HG03097 (cell line): ENCODE data around the gene RNU1-2.
"Not testable (repeated sequence)": the region's sequence is repeated elsewhere in the genome, so short reads cannot be mapped to it uniquely, and the experiment has no call there.

Experiments
- ATAC-seq: cut with Tn5 transposase; IDR thresholded peaks from one replicate; pipeline ENCODE4 v1.9.1; 2021; ENCODE audit not compliant: unreplicated experiment, low FRiP score

Gene RNU1-2

GRCh38 chr1:16906873-16907272 lies 11.1 kb downstream of the RNU1-2 start:
- ATAC-seq, result no peak

GRCh38 chr1:16907870-16908758 lies 12.3 kb downstream of the RNU1-2 start:
- no peak for ATAC-seq

GRCh38 chr1:16911851-16912721 lies 16.3 kb downstream of the RNU1-2 start:
- ATAC-seq, result not testable (repeated sequence)

GRCh38 chr1:16912742-16913141 lies 17.0 kb downstream of the RNU1-2 start:
- ATAC-seq, result not testable (repeated sequence)

- ATAC-seq, result no peak
Observed at GRCh38 chr1:16913181-16913832, 17.5 kb downstream of the RNU1-2 start.

GRCh38 chr1:16913833-16914662 lies 18.3 kb downstream of the RNU1-2 start:
- ATAC-seq, result peak; percentile 85

GRCh38 chr1:16914928-16915626 lies 19.3 kb downstream of the RNU1-2 start:
- ATAC-seq, result not testable (repeated sequence)

GRCh38 chr1:16915627-16915973 lies 19.8 kb downstream of the RNU1-2 start:
- no peak for ATAC-seq

- ATAC-seq, result not testable (repeated sequence)
Observed at GRCh38 chr1:16916036-16916880, 20.5 kb downstream of the RNU1-2 start.

- ATAC-seq, result no peak
Observed at GRCh38 chr1:16918371-16918770, 22.6 kb downstream of the RNU1-2 start.

GRCh38 chr1:16918936-16919665 lies 23.3 kb downstream of the RNU1-2 start:
- ATAC-seq, result not testable (repeated sequence)

GRCh38 chr1:16920951-16921350 lies 25.2 kb downstream of the RNU1-2 start:
- ATAC-seq, result no peak

- ATAC-seq, result no peak
Observed at GRCh38 chr1:16921391-16922185, 25.8 kb downstream of the RNU1-2 start, which contains the start of gene CROCC. CROCC (plus strand) TSS chr1:16921931; CDS start chr1:16922019, 88 bp downstream.

GRCh38 chr1:16922466-16922865 lies 26.7 kb downstream of the RNU1-2 start:
- no peak for ATAC-seq

GRCh38 chr1:16922885-16923431 lies 27.2 kb downstream of the RNU1-2 start:
- ATAC-seq, result no peak

GRCh38 chr1:16924216-16924918 lies 28.6 kb downstream of the RNU1-2 start:
- ATAC-seq, result no peak
